SU-DHL-6 (cell line): ENCODE data around the gene SHTN1.

Source experiments
- CTCF ChIP-seq: fragments of 200-600 bp; sonication (generic); IDR thresholded peaks from one replicate; pipeline ENCODE4 v1.5.1; 2017; ENCODE audit warnings: antibody characterized with exemption, mild to moderate bottlenecking, low read length, moderate library complexity; ENCODE audit not compliant: insufficient read depth, poor library complexity, severe bottlenecking
- EZH2phosphoT487 ChIP-seq: fragments of 200-600 bp; sonication (generic), shearing (Covaris generic); conservative IDR thresholded peaks from 2 replicates; pipeline ENCODE4 v1.6.1; 2018; ENCODE audit warnings: mild to moderate bottlenecking, antibody characterized with exemption, low read length, moderate library complexity, mixed read lengths

DNA sequence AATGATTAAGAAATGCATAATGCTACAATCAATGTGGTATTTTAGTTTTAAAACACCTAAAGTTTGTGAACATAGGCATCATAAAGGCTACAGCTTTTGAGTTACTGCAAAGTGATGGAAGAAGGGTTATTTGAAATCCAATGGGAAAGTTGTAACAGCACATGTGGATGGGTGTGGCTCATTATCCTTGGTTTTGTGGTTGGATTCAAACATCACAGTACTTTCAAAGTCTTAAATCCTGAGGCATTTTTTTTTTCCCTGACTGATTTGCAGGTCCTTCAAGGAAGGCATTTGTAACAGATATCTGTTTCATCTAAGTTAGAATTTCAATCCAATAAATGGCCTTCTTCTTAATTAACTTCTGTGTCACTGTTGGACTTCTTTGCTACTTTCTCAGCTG, 9.8 kb upstream of the SHTN1 start:
- TF ChIP-seq CTCF (no peak), EZH2phosphoT487 (no peak)
